KMS-11 (cell line): ENCODE measurements around the gene ZNF574.

ENCODE experiments used
- H2AFZ ChIP-seq: fragments of 200-600 bp; sonication (generic); 2 replicates; pipeline ENCODE4 v1.6.1; 2016; ENCODE audit warnings: antibody characterized with exemption, mixed run types, low read depth
- H3K27ac ChIP-seq: fragments of 200-600 bp; sonication (generic); 2 replicates; pipeline ENCODE4 v1.6.1; 2016; ENCODE audit warnings: mild to moderate bottlenecking, mixed run types
- H3K27me3 ChIP-seq: fragments of 200-600 bp; sonication (generic); 2 replicates; pipeline ENCODE4 v1.6.1; 2017; ENCODE audit warnings: mild to moderate bottlenecking, low read depth, mixed run types, moderate library complexity; ENCODE audit not compliant: insufficient read depth
- H3K36me3 ChIP-seq: fragments of 200-600 bp; sonication (generic); 2 replicates; pipeline ENCODE4 v1.6.1; 2017; ENCODE audit warnings: mild to moderate bottlenecking, mixed run types; ENCODE audit not compliant: insufficient read depth
- H3K4me1 ChIP-seq: fragments of 200-600 bp; sonication (generic); 2 replicates; pipeline ENCODE4 v1.6.1; 2016; ENCODE audit warnings: mild to moderate bottlenecking, low read depth, mixed run types; ENCODE audit not compliant: poor library complexity, severe bottlenecking
- H3K4me2 ChIP-seq: fragments of 200-600 bp; sonication (generic); 2 replicates; pipeline ENCODE4 v1.7.0; 2016; ENCODE audit warnings: mild to moderate bottlenecking, mixed run types
- H3K4me3 ChIP-seq: fragments of 200-600 bp; sonication (generic); IDR thresholded peaks from 2 replicates; pipeline ENCODE4 v1.6.1; 2017; ENCODE audit warnings: low read depth, low read length, mixed read lengths; ENCODE audit not compliant: insufficient read depth
- H3K79me2 ChIP-seq: fragments of 200-600 bp; sonication (generic); 2 replicates; pipeline ENCODE4 v1.6.1; 2016; ENCODE audit warnings: low read depth, mixed run types; ENCODE audit not compliant: insufficient read depth
- H3K9ac ChIP-seq: fragments of 200-600 bp; sonication (generic); 2 replicates; pipeline ENCODE4 v1.6.1; 2016; ENCODE audit warnings: mild to moderate bottlenecking, mixed run types
- H4K20me1 ChIP-seq: fragments of 200-600 bp; sonication (generic); 2 replicates; pipeline ENCODE4 v1.6.1; 2016; ENCODE audit warnings: mild to moderate bottlenecking, mixed run types; ENCODE audit not compliant: insufficient read depth
- TF ChIP-seq, protein P1 (sequence below): fragments of 200-600 bp; sonication (generic); conservative IDR thresholded peaks from 2 replicates; pipeline ENCODE4 v1.6.1; 2017; ENCODE audit warnings: low read depth, mild to moderate bottlenecking, antibody characterized with exemption, low read length, moderate library complexity, mixed read lengths

Gene ZNF574

DNA sequence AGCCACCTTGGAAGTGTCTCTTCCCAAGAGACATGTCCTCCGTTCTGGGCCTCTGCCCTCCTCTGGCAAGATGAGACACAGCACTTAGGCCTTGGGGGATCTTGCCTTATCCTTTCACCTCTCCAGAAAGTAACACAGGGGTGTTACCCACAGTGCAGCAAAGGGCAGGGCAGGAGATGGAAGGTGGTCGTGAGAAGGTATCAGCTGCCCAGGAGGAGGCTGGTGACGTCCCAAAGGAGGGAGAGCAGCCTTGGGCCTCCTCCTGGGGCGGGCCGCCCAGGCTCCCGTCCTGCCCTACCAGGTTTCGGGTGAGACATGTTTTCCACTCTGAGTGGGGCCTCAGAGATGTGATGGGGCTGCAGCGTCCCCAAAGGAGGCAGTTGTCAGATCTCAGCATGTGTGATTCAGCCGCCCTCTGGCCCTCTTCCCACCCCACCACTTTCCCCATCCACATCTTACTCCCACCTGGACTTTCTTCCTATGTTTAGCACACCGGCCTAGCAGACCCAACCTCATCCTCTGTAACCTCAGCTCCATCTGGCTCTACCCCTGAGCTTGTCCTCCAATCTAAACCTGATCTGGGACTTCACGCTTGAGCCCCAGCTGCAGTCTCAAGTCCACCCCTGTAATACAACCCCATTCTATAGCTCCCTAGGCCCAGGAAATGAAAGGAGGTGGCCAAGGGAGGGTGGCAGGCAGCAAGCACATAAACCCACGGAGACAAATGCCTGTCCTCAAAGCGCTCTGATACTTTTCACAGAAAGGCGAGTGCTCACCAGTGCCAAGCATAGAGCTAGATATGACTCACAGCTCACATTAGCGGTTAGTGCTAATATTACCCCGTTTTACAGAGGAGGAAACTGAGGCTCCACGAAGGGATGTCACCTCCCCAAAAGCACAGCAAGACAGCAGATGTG is 47.0 kb downstream of the ZNF574 start:
- TF ChIP-seq, protein P1, sequence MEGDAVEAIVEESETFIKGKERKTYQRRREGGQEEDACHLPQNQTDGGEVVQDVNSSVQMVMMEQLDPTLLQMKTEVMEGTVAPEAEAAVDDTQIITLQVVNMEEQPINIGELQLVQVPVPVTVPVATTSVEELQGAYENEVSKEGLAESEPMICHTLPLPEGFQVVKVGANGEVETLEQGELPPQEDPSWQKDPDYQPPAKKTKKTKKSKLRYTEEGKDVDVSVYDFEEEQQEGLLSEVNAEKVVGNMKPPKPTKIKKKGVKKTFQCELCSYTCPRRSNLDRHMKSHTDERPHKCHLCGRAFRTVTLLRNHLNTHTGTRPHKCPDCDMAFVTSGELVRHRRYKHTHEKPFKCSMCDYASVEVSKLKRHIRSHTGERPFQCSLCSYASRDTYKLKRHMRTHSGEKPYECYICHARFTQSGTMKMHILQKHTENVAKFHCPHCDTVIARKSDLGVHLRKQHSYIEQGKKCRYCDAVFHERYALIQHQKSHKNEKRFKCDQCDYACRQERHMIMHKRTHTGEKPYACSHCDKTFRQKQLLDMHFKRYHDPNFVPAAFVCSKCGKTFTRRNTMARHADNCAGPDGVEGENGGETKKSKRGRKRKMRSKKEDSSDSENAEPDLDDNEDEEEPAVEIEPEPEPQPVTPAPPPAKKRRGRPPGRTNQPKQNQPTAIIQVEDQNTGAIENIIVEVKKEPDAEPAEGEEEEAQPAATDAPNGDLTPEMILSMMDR: no peak
- H3K27me3 ChIP-seq: peaks cover 94% of the 10 kb centered on the region
- H3K9ac ChIP-seq: no peak overlapping the region
- no peaks in the 10 kb centered on the region for H4K20me1 ChIP-seq
- no peak overlapping the region for H3K4me2 ChIP-seq
- no peaks in the 10 kb centered on the region for H3K4me1 ChIP-seq
- no peak overlapping the region for H3K27ac ChIP-seq
- no peaks in the 10 kb centered on the region for H3K36me3 ChIP-seq
- no peak overlapping the region for H2AFZ ChIP-seq
- H3K79me2 ChIP-seq: no peaks in the 10 kb centered on the region
- no peak overlapping the region for H3K4me3 ChIP-seq

DNA sequence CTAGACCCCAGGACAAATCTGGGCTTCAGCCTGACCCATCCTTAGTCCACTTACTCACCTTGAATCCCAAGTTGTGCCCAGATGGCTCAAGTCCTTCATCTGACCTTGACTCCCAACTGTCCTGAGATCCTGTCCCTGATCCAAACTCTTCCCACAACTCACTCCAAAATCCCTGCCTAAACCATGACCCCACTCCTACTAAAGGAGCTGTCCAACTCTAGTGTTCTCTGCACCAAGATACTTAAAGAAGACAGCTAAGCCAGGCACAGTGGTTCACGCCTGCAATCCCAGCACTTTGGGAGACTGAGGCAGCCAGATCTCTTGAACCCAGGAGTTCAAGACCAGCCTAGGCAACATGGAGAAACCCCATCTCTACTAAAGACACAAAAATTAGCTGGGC is 47.8 kb downstream of the ZNF574 start:
- Histone ChIP-seq H2AFZ (no peak overlapping the region), H3K4me3 (no peak overlapping the region), H3K9ac (no peak overlapping the region), H3K79me2 (no peaks in the 10 kb centered on the region), H3K27ac (no peak overlapping the region), H3K4me2 (no peak overlapping the region), H4K20me1 (no peaks in the 10 kb centered on the region), H3K27me3 (peaks cover 94% of the 10 kb centered on the region), H3K36me3 (no peaks in the 10 kb centered on the region), H3K4me1 (no peaks in the 10 kb centered on the region)
- TF ChIP-seq, protein P1: no peak

- no peaks in the 10 kb centered on the region for H3K4me1 ChIP-seq
- H3K27me3 ChIP-seq: peaks cover 94% of the 10 kb centered on the region
- no peak overlapping the region for H2AFZ ChIP-seq
- H3K27ac ChIP-seq: no peak overlapping the region
- no peak overlapping the region for H3K4me3 ChIP-seq
- H3K36me3 ChIP-seq: no peaks in the 10 kb centered on the region
- no peaks in the 10 kb centered on the region for H3K79me2 ChIP-seq
- TF ChIP-seq, protein P1: no peak
- no peak overlapping the region for H3K4me2 ChIP-seq
- H4K20me1 ChIP-seq: no peaks in the 10 kb centered on the region
- H3K9ac ChIP-seq: no peak overlapping the region
These were observed 48.5 kb downstream of the ZNF574 start for GRCh38 chr19:42124386-42124901.

GRCh38 chr19:42125536-42125935 is 49.6 kb downstream of the ZNF574 start:
- TF ChIP-seq, protein P1: no peak
- no peaks in the 10 kb centered on the region for H3K4me1 ChIP-seq
- no peak overlapping the region for H3K4me2 ChIP-seq
- H4K20me1 ChIP-seq: no peaks in the 10 kb centered on the region
- no peak overlapping the region for H3K4me3 ChIP-seq
- no peaks in the 10 kb centered on the region for H3K36me3 ChIP-seq
- no peaks in the 10 kb centered on the region for H3K79me2 ChIP-seq
- H2AFZ ChIP-seq: no peak overlapping the region
- no peak overlapping the region for H3K27ac ChIP-seq
- H3K27me3 ChIP-seq: peaks cover 94% of the 10 kb centered on the region
- H3K9ac ChIP-seq: no peak overlapping the region
